Thoracic aorta (tissue), 2 donors: ENCODE data around the gene MS4A4E. TPM values are rescaled to one million over a fixed set of nuclear protein-coding genes. Genes with fewer than 3 reads are reported as not detected.

ENCODE experiments used
- ATAC-seq: fragments of 150-250 bp; one replicate; pipeline ENCODE4 v1.8.0; 2017; ENCODE audit warnings: low read depth; ENCODE audit not compliant: insufficient number of reproducible peaks, low FRiP score
- DNase-seq: peaks from one replicate; pipeline ENCODE4 v3.0.0-alpha.2; 2020; ENCODE audit warnings: low spot score
- H3K27ac ChIP-seq, 2 donors: fragments of 200-600 bp; sonication (generic); 1 replicate in 1 of 2; 2 replicates in 1 of 2; pipeline ENCODE4 v1.5.1; 2016; ENCODE audit warnings: mild to moderate bottlenecking in 2 of 2, moderate library complexity in 2 of 2
- H3K27me3 ChIP-seq: fragments of 200-600 bp; sonication (generic); replicated peaks from 2 replicates; pipeline ENCODE4 v1.6.0; 2016; ENCODE audit warnings: mild to moderate bottlenecking; ENCODE audit not compliant: insufficient read depth
- H3K36me3 ChIP-seq: fragments of 200-600 bp; sonication (generic); one replicate; pipeline ENCODE4 v1.5.1; 2016
- H3K4me1 ChIP-seq, 2 donors: fragments of 200-600 bp; sonication (generic); 1 replicate in 1 of 2; 2 replicates in 1 of 2; pipeline versions ENCODE4 v1.5.1 to v1.6.0; 2016; ENCODE audit warnings: low read depth in 2 of 2, mild to moderate bottlenecking in 1 of 2; ENCODE audit not compliant: control insufficient read depth in 1 of 2
- H3K4me3 ChIP-seq: fragments of 200-600 bp; sonication (generic); 2 replicates; pipeline ENCODE4 v1.5.1; 2016; ENCODE audit warnings: mild to moderate bottlenecking
- H3K9me3 ChIP-seq: fragments of 200-600 bp; sonication (generic); 2 replicates; pipeline ENCODE4 v1.5.1; 2016
- CTCF ChIP-seq: fragments of 200-600 bp; sonication (generic); IDR thresholded peaks from one replicate; pipeline ENCODE4 v1.5.1; 2019; ENCODE audit warnings: antibody characterized with exemption
- total RNA-seq, 2 donors: library from RNA; depleted of rRNA; stranded (reverse); fragments of >200 nt; gene quantifications; one replicate each; pipeline versions ENCODE4 v1.1.0 to v1.2.3, GENCODE V29; 2016

MS4A4E gene
- total RNA-seq, 2 donors from 2014 or later = 1.1 to 13.9 TPM

- no peak for ATAC-seq
- no peak overlapping the region for H3K4me3 ChIP-seq
Observed at GRCh38 chr11:60184824-60185511, 58.0 kb downstream of the MS4A4E start.

GRCh38 chr11:60183591-60184205 lies 59.2 kb downstream of the MS4A4E start:
- H3K36me3 ChIP-seq = no peaks in the 10 kb centered on the region
- H3K27me3 ChIP-seq = no peaks in the 10 kb centered on the region
- H3K27ac ChIP-seq = peak overlapping the region in 1 of 2 donors; percentile 55
- no peak for DNase-seq
- ATAC-seq = no peak
- TF ChIP-seq CTCF = no peak
- peaks cover 0 to 4% of the 10 kb centered on the region in 2 donors for H3K4me1 ChIP-seq
- no peaks in the 10 kb centered on the region for H3K9me3 ChIP-seq
- no peak overlapping the region for H3K4me3 ChIP-seq

More at GRCh38 chr11:60184824-60185511, 58.0 kb downstream of the MS4A4E start:
- TF ChIP-seq CTCF = no peak
- Histone ChIP-seq H3K36me3 (no peaks in the 10 kb centered on the region), H3K27ac (peak overlapping the region in 1 of 2 donors; percentile 55), H3K27me3 (no peaks in the 10 kb centered on the region), H3K4me1 (peaks cover 0 to 4% of the 10 kb centered on the region in 2 donors), H3K9me3 (no peaks in the 10 kb centered on the region)
- DNase-seq = no peak

GRCh38 chr11:60182541-60183330 lies 60.2 kb downstream of the MS4A4E start, which contains the start of gene MS4A6A:
Gene MS4A6A, minus strand, starts transcription at chr11:60183083. Its CDS starts 1,356 bp downstream, at chr11:60181727.
- no peak for TF ChIP-seq CTCF
- ATAC-seq (no peak), DNase-seq (no peak)
- Histone ChIP-seq H3K9me3 (no peaks in the 10 kb centered on the region), H3K27me3 (no peaks in the 10 kb centered on the region), H3K36me3 (no peaks in the 10 kb centered on the region), H3K4me3 (peak within 1 kb of the TSS; percentile 42), H3K27ac (peak within 1 kb of the TSS in 1 of 2 donors; percentile 10), H3K4me1 (peaks cover 0 to 4% of the 10 kb centered on the region in 2 donors)

- H3K27ac ChIP-seq = no peak overlapping the region
- ATAC-seq (no peak), DNase-seq (no peak)
- H3K9me3 ChIP-seq = no peaks in the 10 kb centered on the region
- H3K4me3 ChIP-seq = no peak overlapping the region
- H3K4me1 ChIP-seq = no peaks in the 10 kb centered on the region
- TF ChIP-seq CTCF = no peak
- no peaks in the 10 kb centered on the region for H3K27me3 ChIP-seq
- H3K36me3 ChIP-seq = no peaks in the 10 kb centered on the region
Observed at GRCh38 chr11:60175860-60176275, 67.1 kb downstream of the MS4A4E start.

- H3K4me3 ChIP-seq = no peak overlapping the region
- no peaks in the 10 kb centered on the region for H3K27me3 ChIP-seq
- no peak for ATAC-seq
- H3K9me3 ChIP-seq = no peaks in the 10 kb centered on the region
- no peaks in the 10 kb centered on the region for H3K4me1 ChIP-seq
- no peak for TF ChIP-seq CTCF
- DNase-seq = no peak
- H3K27ac ChIP-seq = no peak overlapping the region
- no peaks in the 10 kb centered on the region for H3K36me3 ChIP-seq
Observed at GRCh38 chr11:60172011-60172410, 70.9 kb downstream of the MS4A4E start.
